ENCODE results near the gene UCHL1. TPM values are rescaled to one million over a fixed set of nuclear protein-coding genes. Genes with fewer than 3 reads are reported as not detected.

Gene UCHL1
- 1 to 10 TPM; 2.3 to 2.6 TPM for total RNA-seq

DNA sequence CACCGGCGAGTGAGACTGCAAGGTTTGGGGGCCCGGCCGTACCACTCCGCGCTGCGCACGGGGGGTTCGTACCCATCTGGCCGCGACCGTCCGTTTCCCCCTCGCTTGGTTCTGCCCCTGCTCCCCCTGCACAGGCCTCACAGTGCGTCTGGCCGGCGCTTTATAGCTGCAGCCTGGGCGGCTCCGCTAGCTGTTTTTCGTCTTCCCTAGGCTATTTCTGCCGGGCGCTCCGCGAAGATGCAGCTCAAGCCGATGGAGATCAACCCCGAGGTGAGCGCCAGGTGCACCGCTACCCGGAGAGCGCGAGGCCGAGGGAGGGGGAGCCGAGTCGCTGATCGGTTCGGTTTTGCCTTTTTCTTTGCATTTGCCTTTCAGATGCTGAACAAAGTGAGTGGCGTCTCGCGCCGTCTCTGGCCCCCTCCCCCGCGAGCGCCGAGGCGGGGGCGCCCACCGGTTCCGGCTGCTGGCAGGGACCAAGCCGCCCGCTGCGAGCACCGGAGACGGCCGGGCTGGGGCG, at the start of gene UCHL1:
UCHL1 (plus strand) TSS at position 189 of the 517 bp plus-strand sequence; CDS start at position 238, 49 bp downstream.
- POLR2A ChIA-PET, result no interaction called here
- CTCF ChIA-PET, result interaction anchor here (0.5 to 0.6 kb wide), 2 partner anchors 965 to 1845 kb away, joined by 3 to 5 read pairs; no protein-coding TSS in a partner anchor

DNA sequence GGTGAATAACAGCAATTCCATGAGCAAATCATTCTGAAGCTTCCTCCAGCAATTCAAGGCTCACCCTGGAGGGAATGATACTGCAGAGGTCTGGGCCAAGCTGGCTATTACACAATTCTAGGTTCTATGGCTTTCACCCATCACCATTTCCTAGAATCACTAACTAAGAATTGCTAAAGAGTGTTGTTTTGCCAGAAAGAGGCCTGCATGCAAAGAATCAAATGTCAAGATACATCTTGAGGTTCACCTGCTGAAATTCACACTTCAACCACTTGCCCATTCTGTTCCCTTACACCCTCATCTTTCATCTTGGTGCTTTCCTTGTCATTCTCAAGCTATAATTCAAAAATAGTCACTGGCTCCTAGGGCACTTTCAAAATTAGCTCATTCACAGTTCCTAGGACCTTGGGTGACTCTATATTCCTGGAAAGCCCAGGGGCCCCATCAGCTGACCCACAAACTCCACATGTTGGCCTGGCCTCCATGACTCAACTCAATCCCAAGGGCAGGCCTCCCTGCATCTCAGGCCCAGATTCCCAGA, 49.4 kb upstream of the UCHL1 start:
- ChIA-PET CTCF (no interaction called here), POLR2A (no interaction called here)

DNA sequence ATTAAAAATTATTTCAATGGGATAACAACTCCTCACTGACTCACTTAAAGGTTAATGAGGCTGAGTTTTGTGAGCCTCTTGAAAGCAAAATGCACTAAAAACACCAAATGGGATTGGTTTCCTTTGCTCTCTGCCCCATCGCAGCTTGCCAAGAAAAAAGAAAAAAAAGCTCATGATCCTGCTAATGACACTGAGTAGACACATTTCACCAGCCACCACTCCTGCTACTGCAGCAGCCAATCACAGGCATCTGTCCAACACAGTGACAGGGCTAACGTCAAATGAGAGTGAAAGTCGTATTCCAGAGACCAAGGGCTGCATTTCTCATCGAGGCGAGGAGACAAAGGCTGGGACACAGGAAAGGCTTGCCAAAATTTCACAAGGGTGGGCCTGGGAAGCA, 47.5 kb upstream of the UCHL1 start:
- ChIA-PET POLR2A (no interaction called here), CTCF (no interaction called here)

DNA sequence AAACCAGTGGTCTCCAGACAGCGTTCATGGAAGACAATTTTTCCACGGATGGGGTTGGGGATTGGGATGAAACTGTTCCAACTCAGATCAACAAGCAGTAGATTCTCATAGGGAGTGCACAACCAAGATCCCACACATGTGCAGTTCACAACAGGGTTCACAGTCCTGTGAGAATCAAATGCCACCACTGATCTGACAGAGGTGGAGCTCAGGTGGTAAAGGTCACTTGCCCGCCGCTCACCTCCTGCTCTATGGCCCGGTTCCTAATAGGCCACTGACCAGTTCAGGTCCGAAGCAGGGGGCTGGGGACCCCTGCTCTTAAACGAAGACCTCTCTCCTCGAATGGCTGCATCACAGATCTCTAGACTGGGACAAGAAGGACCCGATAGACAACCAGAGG, 46.8 kb upstream of the UCHL1 start:
- ChIA-PET CTCF (no interaction called here), POLR2A (no interaction called here)

DNA sequence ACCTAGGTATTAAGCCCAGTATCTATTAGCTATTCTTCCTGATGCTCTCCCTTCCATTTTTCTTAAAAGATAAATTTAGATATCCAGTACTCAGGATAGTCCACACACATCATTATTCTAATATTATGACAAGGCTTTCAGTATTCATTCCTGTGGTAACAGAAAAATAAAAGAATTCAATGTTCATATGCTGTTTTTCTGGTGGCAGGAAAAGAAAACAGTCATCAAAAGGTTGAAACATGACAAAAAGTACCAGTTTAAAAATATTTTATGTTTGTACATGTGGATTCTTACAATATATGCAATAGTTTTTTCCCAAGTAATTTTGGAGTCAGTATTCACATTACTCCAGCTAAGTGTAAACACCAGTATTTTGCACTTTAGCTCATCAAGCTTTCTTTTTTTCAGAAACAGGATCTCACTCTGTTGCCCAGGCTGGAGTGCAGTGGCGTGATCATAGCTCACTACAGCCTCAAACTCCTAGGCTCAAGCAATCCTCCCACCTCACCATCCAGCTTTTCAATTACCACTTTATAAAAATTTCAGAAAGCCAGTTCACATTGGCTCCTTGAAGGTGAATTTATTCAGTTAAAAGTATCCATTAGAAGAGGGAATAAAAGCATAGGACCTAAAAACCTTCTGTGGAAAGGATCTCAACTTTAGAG, 44.6 kb upstream of the UCHL1 start:
- ChIA-PET CTCF (no interaction called here), POLR2A (no interaction called here)

DNA sequence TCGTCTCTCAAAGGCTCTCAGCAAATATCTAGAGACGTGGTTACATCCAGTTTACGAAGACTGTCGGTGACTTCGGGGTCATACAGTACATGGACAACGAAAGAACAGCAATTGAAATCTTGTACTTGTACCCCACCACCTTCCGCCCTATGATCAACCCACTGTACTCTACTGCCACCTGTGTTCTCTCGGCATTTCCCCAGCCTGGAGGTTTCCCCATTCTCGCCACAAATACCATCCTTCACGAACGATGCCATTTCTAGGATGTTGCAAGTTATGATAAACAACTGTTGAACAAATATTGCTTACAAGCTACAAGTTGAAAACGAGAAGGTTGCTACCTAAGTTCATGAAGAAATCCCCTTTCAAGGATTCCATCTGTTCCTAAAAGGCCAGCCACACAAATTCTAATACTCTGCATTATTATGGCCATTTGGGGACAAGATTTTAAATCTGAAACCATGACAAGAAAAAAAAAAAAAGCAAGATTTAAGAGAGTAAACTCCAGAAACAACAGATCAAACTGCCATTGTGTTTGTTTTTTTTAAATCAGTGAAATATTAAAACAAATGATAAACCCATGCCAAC, 44.0 kb upstream of the UCHL1 start:
- POLR2A ChIA-PET, result no interaction called here
- CTCF ChIA-PET, result no interaction called here

DNA sequence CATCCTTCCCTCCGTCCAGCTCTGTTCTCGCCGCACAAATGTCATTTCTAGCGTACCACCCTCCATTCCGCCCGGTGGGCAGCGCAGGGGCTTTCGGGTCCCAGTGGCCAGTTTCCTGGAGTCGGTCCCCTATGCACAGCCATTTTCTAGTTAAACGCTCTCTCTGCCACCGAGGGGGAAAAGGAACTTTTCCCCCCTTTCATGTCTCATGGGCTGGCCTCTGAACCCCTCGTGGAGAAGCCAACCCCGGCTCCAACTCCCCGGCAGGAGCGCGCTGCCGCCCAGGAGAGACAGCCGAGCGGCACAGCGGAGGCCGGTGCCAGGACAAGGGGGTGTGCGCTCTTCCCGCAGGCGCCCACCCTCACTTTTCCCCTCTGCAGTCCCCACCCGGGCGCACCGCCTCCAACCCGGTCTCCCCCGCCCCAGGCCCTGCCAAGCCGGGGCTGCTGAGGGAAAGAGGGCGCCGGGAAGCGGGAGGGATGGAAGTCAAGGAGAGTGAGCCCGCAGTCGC, 43.0 kb upstream of the UCHL1 start:
- ChIA-PET CTCF (no interaction called here), POLR2A (no interaction called here)

DNA sequence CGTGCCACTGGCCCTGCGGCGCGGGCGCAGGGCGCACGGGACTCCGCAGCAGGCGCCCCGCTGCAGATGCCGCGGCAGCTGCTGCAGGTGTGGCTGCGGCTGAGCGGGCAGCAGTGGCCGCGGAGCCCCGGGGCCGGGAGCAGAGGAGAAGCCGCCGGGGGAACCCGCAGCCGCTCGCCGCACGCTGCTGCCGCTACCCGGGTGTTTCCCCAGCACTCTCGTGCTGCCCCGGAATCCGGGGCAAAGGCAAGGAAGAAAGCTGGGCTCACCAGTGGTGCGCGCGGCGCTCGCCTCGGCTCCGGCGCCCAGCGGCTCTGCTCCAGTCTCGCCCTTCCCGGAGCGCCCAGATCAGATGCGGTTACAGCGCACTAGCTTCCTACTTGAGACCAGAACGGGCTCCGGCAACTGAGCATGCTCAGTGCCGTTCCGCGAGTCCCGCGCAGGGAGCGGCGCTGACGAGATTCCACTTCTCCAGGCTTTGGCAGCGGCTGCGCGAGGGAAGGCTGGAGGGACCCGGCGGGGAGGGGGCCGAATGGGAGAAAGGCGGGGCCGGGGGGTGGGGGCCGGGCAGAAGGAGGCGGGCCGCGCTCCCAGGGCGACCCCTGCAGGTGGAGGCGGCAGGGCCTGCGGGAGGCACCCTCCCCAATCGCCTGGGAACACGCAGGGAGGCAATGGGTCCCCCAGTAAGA, 42.4 kb upstream of the UCHL1 start, which contains the start of gene APBB2:
APBB2 (minus strand) TSS at position 407 of the 689 bp plus-strand sequence. CDS start 181,288 bp downstream, outside the sequence.
- ChIA-PET POLR2A (no interaction called here), CTCF (no interaction called here)

DNA sequence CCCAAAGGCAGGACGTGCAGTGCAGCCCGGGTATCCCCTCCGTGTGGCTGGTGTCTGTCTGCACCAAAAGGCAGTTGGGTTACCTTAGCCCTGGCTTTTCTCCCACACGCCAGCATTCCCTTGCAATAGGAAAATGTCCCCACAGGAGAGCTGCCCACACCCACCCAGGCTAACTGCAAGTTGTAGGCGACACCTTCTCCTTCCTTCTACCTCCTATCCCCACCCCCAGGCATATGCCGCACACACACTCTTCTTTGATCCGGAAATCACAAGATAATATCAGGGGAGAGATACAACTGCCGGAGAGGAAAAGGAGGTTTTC, 41.9 kb upstream of the UCHL1 start:
- CTCF ChIA-PET, result no interaction called here
- POLR2A ChIA-PET, result no interaction called here

DNA sequence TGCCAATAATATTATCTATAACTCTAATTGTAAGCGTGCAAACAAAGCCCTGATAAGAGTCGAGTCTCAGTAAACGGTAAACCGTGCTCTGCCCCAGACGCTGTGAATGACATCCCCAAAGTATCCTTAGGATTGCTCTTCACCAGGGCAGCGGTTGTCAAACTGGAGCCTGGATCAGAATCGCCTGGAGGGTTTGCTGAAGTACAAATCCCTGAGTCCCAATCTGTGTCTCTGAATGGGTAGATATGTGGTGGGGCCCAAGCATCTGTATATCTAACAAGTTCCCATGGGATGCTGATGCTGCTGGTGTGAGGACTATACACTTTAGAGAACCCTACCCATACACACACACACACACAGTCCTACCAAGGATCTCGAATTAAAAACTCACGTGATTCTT, 41.6 kb upstream of the UCHL1 start:
- CTCF ChIA-PET, result no interaction called here

DNA sequence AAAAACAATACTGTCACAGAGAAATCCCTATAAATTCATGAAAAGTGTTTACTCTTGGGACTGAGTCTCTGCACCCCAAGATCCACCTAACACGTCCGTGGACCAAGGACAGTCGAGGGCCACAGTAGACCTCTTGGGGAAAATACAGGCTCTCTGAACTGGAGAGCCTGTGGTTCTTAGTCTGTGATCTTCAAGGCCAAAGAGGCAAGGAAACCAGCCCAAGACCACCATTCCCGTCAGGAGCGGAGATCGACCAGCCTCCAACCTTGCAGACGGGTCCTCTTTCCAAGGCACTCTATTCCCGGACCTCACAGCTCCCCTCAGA, 40.8 kb upstream of the UCHL1 start:
- CTCF ChIA-PET, result interaction anchor here (0.6 kb wide), 2 partner anchors 308 to 1028 kb away, joined by 3 to 4 read pairs; no protein-coding TSS in a partner anchor

More for the DNA sequence above, 41.6 kb upstream of the UCHL1 start:
- POLR2A ChIA-PET, result no interaction called here

DNA sequence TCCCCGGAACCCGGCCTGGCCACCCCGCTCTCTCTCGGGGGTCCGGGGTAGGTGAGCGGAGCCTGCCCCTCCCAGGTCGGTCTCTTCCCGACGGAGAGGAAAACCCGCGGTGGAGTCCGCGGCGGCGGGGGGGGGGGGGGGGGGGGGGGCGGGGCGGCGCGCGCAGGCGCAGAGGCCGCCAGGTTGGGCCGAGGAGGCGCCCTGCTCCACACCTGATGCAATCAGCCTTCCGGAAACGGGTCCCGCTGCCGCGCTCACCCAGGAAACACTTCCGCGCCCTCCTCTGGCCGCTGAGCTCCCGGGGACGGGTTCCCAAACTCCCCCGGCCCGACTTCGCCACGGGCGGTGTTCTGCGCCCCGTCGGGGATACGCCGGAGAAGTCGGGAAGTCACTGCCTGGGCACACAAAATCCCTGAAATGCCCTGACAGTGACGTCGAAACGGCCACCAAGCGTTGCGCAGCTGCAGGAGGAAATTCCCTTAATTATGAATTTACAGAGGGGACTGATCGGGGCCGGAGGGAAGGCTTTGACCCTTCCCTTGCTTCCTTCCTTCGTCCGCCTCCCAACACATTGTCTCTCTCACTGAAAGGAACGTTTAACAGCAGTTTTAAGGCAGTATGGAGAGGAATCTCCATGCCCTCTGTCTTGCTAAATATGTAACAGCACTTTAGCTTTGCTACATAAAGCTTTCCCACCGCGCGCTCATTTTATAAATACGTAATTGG, 40.3 kb upstream of the UCHL1 start:
- CTCF ChIA-PET, result interaction anchor here (0.6 kb wide), 3 partner anchors 240 to 1027 kb away, joined by 3 to 4 read pairs (median 3); no protein-coding TSS in a partner anchor
- POLR2A ChIA-PET, result interaction anchor here (0.6 kb wide), 1 partner anchor 184 kb away, joined by 11 read pairs; no protein-coding TSS in a partner anchor

More for the DNA sequence above, 40.8 kb upstream of the UCHL1 start:
- POLR2A ChIA-PET, result interaction anchor here (0.6 kb wide), 1 partner anchor 183 kb away, joined by 11 read pairs; no protein-coding TSS in a partner anchor

DNA sequence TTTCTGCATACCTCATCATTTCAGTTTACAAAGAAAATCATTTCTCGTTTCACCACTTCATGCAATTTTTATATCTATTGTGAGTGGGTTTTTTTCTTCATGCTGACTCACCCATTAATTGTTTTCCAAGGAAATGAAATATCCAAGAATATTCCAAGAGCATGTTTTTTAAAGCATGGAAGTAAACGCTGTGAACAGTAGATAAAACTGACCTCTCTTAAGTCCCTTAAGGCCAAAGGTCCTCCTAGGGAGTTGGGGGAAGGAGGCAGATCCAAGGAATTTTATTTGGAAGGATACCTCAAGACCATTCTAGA, 39.8 kb upstream of the UCHL1 start:
- CTCF ChIA-PET, result interaction anchor here (0.6 kb wide), 1 partner anchor 241 kb away, joined by 3 read pairs; no protein-coding TSS in a partner anchor

DNA sequence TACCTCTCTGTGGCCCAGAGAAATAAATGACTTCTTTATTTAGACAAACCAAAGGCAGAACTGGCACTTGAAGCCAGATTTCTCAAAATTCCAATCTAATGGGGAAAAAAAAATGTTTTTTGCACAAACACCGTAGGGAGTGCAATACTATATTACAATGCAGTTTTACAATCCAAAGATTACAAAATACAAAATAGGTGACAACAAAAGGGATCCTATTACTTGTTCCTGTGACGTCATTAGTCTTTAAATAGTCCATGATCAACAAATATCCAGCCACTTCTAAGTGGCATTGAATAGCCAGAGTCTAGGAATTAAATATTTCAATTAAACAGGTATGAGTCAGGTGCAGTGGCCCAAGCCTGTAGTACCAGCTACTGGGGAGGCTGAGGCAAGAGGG, 39.4 kb upstream of the UCHL1 start:
- CTCF ChIA-PET, result interaction anchor here (0.6 kb wide), 1 partner anchor 241 kb away, joined by 3 read pairs; no protein-coding TSS in a partner anchor

More for the DNA sequence above, 39.8 kb upstream of the UCHL1 start:
- POLR2A ChIA-PET, result no interaction called here

DNA sequence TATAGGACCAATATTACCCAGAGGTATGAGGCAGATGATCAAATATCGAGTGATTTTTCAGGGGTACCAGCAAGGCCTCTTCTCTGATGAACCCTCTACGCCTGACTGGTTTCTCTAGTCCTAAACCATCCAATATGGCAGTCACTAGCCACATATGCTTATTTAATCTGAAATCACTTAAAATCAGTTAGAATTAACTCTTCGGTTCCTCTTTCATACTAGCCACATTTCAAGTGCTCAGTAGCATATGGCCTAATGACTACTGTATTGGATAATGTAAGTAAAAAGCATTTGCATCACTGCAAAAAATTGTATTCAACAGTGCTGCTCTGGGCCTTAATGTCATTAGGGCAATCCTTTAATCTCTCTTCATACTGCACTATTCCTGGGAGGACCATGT, 38.0 kb upstream of the UCHL1 start:
- CTCF ChIA-PET, result no interaction called here
- POLR2A ChIA-PET, result no interaction called here

More for the DNA sequence above, 39.4 kb upstream of the UCHL1 start:
- POLR2A ChIA-PET, result no interaction called here

DNA sequence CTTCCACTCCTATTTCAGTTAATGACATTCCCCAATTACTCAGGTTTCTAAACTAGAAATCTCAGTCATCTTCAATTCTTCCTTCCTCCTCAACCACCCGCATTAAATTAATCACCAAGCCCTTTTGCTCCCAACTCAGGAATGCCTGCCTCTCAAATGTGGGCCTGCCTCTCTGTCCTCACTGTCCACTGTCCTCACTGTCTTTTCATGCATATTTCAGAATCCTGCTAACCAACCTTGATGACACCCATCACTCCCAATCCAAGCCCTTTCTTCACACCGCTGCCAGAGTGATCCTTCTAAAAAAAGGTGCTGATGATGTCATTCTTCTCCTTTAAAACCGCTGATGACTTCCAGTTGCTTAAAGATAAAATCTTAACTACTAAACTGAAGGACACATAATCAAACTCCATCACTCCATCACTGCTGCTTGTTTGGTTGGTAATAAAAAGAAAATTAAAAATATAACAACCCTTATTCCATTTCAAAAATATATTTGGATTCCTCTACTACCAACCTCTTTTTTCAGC, 37.2 kb upstream of the UCHL1 start:
- POLR2A ChIA-PET, result no interaction called here
- CTCF ChIA-PET, result no interaction called here

DNA sequence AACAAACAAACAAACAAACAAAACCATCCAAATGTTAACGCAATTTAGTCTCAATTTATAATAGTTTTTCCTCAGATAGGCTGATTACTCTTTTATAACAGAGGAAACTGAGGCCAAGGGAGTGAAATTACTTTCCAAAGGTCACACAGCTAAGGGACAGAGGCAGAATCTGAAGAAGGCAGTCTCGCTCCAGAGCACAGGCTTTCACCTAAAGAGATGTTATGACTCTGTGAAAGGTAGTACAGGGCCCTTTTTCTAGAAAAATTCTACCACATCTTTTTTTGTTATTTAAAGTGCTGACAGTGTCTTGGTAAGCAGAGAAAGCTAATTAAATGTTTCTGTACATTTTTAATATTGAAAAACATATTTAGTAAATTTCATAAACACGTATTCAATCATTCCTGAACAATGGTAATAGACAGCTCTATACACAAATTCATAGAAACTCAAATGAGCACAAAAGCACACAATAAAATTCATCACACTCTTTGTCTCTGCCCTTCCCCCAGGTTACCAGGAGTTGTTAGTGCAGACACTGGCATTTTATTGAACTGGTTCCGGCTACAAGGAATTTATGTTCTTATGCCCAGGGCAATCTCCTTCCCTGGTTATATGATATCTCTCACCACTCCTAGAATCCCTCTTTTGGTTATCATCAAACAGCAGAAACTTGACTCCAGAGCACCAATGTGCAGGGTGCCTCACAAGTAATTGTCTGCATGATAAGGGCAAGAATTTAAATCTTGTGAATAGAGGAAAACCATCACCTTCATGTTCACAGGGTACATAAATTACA, 34.7 kb upstream of the UCHL1 start:
- ChIA-PET CTCF (interaction anchor here (0.6 kb wide), 1 partner anchor 439 kb away, joined by 3 read pairs; no protein-coding TSS in a partner anchor), POLR2A (no interaction called here)

DNA sequence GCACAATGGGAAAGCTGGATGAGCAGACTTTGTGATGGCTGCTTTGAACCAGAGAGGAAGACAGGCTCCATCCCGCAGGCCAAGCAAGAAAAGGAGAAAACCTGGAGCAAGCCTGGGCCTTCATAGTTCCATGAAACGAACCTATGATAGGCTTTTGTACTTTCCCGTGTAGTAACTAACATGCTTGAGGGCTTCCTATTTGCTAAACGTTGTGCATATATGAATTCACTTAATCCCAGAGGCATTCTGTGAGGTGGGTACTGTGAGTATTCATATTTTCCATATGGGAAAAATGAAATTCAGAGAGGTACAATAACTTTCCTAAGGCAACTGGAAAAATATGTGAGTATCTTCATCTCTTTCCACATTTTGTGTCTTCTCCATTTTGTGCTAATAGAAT, 28.8 kb upstream of the UCHL1 start:
- CTCF ChIA-PET, result no interaction called here
- POLR2A ChIA-PET, result no interaction called here

DNA sequence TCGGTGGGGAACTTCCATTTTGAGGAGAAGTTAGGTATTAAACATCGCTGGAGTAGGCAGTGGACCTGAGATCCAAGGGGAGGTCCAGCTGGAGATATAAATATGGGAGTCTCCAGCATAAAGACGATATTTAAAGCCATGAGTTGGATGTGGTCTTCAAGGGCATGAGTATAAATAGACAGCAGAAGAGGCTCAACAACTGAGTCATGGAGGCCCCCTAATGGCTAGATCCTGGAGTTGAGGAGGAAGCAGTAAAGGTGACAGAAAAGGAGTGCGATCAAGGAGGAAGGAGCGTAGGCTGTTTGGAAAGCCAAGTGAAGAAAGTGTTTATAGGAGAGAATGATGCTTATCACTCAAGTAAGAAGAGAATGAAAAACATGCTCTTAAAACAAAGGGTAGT, 24.3 kb upstream of the UCHL1 start:
- ChIA-PET CTCF (no interaction called here), POLR2A (no interaction called here)
